ENCODE measurements around the gene MAPKAP1.

DNA sequence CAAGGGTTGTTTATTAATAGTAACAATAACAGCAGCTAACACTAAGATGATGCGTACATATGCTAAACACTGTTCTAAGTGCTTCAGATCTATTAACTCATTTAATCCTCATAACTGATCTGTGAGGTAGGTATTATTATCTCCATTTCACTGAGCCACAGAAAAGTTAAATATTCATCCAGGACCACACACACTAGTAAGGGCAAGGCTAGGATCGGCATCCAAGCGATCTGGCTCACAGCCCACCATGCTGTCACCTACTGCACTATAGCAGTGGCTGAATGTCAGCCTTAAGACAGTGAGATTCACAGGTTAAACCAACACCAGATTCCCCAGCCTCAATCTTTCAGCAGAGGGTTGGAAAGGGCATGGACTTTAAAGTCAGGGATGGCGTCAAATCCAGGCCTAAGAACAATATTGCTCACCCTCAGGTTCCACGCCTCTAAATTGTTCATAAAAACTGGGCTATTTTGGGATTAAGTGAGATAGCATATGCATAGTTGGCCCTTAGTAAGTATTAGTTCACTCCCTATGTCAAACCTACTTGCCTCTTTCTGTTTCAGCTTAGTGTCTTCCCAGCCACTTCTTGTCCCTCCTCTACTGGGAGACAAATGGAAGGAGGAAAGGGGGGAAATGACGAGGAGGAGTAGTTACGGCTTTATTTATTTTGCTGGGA is 150.8 kb downstream of the MAPKAP1 start:
- TF ChIP-seq POLR2A (IDR thresholded peaks at IDR 0.05) = no peak
- TF ChIP-seq, protein P1, sequence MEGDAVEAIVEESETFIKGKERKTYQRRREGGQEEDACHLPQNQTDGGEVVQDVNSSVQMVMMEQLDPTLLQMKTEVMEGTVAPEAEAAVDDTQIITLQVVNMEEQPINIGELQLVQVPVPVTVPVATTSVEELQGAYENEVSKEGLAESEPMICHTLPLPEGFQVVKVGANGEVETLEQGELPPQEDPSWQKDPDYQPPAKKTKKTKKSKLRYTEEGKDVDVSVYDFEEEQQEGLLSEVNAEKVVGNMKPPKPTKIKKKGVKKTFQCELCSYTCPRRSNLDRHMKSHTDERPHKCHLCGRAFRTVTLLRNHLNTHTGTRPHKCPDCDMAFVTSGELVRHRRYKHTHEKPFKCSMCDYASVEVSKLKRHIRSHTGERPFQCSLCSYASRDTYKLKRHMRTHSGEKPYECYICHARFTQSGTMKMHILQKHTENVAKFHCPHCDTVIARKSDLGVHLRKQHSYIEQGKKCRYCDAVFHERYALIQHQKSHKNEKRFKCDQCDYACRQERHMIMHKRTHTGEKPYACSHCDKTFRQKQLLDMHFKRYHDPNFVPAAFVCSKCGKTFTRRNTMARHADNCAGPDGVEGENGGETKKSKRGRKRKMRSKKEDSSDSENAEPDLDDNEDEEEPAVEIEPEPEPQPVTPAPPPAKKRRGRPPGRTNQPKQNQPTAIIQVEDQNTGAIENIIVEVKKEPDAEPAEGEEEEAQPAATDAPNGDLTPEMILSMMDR (IDR thresholded peaks at IDR 0.05) = no peak
